GM21528 (cell line): ENCODE results near the gene MGAT4B.

Source experiments
- ATAC-seq: cut with Tn5 transposase; IDR thresholded peaks from one replicate; pipeline ENCODE4 v1.9.1; 2021; ENCODE audit warnings: mild to moderate bottlenecking, moderate library complexity; ENCODE audit not compliant: unreplicated experiment, low FRiP score

Gene MGAT4B

DNA sequence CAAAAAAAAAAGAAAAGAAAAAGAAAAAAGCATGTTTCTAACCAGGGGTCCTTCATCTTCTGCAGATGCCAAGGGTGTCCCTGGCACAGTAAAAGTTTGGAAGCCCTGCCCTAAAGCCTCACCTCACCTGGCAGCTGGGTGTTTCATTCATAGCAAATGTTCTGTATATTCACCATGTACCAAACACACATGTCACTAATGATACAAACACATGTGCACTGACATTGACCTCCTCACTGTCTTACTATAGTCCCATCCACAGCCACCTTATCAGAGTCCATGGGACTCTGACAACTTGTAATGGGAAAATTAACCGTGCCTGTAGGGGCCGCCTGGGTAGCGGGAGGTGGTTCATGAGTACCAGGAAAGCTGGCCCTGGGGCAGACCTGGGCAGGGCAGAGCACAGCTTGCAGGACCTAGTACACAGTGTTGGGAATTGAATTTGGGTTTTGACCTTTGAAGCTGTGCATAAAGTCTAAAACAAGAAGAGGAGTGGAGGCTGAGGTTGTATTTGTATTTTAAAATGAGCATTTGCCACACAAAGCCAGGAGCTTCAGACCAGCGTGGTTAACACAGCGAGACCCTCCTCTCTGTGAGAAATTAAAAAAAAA, 6.4 kb upstream of the MGAT4B start:
- ATAC-seq: no peak

DNA sequence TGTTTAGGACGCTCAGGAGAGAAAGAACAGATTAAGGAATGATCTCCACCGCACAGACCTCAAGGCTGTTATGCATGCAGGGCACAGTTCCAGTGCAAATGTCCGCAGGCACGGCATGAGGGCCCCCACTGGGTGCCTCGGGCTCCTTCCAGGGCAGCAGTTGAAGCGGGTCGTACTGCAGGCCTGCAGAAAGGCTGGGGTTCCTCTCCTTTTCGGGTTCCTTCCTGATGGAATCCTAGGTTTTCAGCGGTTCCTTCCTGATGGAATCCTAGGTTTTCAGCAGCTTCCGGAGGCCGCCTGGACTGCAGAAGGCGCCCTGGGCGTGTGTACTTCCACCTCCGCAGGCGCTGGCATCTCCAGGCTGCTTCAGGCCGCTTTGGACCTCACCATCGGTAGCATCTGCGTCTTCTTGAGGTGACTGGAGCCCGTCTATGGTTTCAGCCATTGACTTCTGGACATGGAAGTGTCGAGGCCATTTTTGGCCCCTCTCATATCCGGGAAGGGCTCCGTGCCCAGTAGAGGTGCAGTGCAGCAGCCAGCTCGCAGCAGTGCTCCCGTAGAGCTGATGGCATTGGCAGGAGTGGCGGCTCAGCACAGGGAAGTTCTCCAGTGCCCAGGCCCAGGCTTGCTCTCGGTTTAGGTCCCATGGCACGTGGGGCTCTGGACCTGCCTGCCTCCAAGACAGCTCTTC, 5.6 kb upstream of the MGAT4B start:
- no peak for ATAC-seq

DNA sequence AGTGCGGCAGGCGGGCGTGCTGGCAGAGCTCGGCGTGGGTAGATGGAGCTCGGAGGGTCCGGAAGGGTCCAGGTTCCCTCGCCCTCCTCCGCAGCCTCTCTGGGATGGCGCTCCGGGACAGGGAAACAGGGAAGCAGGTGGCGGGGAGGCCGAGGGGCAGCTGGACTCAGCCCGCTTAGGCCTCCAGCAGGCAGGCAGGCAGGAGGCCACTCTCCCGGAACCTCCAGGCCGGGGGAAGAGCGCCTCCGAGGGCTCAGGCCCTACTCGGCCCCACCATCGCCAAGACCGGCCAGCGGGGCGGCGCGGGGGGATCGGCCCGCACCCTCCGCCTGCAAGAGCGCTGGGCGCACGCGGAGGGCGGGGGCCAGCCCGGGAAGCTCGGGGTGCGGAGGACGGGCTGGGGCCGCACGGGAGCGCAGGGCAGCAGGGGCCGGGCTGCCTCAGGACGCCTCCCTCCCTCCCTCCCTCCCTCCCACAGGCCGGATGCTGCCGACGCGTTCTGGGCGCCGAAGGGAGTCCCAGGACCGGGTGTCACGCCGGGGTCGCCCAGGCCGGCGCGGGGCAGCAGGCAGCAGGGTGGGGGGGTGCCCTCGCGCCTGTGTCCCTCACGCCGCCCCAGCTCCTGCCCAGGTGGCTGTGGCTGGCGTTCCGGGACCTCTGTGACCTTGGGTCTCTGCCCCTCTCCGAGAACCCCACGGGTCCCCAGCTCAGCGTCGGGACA, 977 bp downstream of the MGAT4B start:
- peak; percentile 29 for ATAC-seq

DNA sequence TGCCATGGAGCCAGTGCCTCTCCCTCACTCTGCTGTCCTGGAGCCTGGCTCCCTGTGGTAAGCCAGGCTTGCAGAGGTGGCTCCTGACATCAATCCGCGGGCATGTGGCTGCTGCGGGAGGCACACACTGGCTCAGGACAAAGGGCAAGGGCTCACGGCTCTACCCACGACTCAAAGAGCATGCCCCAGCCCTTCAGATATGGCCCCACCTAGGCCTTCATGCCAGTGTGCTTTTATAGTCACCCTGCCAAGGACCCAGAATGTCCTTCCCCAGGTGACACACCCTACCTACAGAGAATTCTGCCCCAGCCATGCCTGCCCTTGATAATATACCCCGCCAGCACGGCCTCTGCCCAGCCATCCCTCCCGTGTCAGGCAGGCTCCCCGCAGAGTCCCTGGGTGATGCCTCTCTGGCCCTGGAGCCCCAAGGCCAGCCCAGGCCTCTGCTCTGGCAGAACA, 1.6 kb downstream of the MGAT4B start:
- ATAC-seq: no peak

DNA sequence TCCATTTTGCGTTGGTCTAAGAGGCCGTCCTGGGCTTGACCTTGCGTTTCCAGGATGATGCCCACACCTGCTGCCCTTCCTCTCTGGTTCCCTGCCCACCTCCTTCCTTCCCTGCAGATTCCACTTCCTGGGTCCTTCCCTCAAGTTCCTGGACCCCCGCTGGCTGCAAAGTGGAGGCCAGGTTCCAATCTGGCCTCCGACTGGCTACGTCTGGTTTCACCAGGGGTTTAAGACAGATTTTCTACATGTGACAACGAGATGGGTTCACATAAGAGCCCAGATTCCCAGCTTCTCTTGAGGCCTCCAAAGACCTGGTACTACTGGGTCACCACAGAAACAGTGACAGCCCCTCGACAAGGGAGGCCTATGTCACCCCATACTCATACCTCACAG, 2.1 kb downstream of the MGAT4B start:
- ATAC-seq: no peak

DNA sequence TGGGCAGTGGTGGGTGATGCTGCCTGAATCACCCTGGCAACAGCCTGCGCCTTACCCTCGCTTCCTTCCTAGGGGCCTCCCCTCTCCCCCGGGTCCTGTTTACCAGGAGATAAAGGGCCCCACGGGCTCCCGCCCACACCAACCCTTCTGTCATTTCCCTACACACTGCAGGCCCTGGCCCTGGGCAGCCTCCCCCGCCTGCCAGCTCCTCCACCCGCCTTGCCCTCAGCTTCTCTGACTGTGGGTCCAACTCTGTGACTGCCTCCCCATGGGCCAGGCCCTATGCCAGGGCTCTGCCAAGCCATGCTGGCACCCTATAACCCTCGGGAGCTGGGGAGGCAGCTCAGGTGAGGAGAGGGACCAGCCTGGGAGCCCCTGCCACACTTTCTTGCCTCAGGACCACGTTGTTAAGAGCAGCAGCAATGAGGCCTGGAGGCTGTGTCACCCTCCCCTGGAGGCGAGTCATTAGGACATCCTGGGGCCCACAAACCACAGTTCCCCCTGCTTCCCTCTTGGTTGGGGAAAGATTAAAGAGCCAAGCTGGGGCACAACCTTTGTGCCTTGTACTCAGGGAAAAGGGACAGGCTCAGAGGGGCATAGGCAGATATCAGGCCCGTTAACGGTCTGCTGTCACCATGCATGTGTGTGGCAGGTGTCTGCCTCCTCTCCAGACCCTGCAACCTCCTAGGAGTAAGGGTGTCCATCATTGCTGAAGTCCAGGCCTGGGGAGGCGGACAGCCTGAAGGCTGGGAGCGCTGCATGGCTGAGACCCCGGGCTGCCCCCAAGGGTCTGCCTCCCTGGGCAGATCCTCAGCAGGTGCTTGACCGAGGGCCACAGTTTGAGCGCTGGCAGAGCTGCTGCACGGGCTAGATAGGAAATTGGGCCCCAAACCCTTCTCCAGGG, 2.8 kb downstream of the MGAT4B start:
- ATAC-seq: no peak

DNA sequence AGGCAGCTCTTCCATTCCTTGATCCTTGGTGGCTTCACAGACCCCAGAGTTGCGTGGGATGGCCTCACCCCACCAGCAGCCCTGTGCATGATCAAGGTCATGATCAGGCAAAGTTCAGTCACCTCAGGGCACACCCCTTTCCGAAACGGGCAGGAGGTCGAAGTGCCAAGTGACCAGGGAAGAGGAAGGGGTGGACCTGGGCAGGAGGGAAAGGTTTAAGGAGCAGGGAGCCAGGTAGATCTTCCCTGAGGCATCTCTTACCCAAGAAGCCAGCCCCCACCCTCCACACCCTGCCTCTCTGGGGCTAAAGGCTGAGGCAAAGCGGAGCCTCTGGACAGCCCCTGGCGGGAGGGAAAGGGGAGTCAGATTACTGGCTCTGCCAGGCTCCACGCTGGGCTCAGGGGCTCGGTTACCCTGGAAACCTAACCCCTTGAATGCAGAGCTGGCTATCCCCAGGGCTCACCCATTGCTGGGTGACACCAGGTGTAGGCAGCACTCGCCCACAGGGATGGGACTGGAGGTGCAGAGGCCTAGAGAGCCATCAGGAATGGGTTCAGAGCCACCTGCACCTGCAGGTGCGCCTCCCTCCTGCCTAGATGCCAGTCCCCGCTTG, 3.6 kb downstream of the MGAT4B start:
- ATAC-seq: no peak

DNA sequence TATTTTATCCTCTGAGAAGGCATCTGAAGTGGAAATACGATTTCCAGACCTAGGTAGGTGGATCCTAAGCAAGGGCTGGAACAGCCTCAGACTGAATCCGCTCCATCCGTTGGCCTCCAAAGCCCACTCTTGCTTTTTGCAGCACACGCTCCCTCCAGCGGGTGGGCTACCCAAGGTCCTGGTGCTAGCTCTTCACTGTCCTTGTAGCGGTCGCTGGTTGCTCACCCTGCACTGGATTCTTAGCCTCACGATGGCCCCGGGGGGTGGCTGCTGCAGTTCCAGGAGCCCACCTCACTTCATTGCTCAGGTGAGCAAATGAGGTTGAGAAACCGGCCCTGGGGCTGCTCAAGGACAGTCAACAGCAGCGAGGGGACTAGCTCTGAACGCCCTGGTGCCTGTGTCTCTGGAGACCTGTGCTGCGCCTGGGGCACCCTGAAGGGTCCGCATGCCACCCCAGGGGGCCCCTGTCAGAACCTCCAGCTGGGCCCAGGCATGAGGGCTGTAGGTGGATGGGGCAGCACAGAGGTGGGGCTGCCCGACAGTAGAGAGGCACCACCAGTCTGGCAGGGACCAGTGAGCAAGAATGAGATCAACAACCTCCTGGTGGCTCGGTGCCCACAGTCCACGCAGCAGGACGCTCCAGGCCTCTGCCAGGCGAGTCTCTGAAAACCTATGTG, 4.3 kb downstream of the MGAT4B start:
- ATAC-seq: no peak

DNA sequence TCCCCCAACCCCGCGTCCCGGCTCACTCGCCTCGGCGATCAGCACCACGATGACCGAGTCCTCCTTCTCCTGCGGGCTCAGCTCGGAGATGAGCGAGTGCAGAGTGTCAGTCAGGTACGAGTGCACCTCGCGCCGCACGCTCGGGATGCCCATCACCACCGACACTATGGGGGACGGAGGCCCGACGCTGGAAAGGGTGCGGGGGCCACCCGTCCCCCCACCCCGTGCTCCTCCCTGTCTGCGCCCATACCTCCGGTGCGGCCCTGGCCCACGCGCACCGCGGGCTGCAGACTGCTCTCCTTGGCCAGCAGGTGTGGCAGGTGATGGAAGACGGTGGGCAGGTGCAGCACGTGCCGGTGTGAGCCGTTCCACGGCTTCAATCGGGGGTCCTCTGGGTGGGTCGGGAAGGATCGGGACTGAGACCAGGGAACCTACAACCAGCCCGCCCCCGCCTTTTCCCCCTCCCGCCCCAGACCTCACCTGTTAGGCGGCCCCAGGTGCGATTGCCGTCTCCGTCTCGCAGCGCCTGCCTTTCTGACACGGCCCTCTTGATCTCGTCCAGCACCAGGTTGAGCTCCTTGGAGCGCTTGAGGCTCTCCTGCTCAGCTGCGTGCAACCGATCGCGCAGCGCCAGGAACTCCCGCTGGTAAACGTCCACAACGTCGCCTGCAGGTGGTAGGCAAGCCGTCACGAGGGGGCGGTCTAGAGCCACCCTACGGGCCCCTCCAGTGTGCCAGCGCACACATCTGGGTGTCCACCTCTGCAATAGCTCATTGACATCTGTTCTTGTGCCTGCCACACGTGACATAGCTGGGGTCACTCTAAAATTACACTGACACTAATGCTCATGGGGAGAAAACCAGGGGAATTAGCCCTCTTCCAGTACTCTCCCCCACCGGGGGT, 5.1 kb downstream of the MGAT4B start:
- peak; percentile 30 for ATAC-seq

DNA sequence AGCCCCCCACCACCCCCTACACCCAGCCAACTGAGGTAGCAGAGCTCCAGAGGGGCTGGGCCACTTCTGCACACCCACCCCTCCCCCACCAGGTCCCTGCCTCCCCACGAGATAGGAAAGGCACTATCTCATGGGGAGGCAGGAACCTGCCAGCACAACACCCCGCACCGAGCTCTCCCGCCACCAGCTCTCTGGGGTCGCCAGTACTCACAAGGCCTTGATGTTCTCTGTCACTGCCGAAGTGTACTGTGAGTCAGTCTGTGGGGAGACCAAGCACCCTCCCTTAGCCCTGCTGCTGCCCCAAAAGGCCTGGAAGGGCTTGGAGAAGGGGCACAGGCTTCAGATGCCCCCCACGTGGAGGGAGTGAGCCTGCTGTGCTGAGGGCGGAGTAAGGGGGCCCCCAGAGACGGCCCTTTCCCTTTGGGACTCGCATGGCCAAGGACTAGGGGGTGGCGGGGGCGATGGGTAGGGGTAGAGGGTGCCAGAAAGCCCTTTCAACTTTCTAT, 5.9 kb downstream of the MGAT4B start:
- ATAC-seq: no peak

DNA sequence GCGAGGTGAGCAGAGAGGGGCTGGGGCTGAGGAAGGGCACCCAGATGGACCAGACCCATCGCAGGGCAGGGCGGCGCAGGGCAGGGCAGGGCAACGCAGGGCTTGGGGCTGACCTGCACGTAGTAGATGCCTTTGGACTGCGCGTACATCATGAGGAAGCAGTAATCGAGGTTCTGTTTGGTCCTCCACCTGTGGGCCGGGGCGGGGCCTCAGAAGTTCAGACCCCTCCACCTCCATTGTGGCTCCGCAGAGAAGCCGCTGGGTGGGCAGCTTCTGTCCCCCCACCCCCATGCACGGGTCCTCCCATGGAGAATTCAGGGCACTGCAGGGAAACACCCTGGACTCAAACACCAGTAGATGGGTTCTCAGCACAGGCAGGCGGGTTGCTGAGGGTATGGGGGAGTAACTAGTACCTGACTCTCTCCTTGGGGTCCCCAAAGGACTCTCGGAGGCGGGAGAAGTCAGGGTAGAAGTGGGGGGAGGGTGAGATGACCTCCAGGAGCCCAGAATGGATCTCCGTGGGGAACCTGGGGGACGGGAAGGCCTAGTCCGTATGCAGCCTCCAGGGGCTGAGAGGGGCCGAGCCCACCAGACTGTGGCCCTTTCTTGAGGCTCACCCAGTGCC, 6.5 kb downstream of the MGAT4B start:
- no peak for ATAC-seq

DNA sequence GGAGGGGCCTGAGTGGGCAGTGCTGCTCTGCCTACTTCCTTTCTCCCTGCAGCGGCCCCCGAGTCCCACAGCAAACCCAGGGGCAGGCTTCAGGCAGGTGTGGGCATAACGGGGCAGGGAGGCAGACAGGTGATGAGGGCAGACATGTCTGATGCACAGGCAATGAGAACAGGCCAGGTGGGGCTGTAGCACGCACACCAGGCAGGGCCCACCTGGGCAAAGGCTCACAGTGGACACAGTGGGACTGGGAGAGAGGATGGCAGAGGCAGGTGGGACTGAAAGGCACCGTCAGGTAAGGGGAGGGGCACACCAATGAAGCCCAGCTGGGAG, 7.1 kb downstream of the MGAT4B start:
- ATAC-seq: no peak

DNA sequence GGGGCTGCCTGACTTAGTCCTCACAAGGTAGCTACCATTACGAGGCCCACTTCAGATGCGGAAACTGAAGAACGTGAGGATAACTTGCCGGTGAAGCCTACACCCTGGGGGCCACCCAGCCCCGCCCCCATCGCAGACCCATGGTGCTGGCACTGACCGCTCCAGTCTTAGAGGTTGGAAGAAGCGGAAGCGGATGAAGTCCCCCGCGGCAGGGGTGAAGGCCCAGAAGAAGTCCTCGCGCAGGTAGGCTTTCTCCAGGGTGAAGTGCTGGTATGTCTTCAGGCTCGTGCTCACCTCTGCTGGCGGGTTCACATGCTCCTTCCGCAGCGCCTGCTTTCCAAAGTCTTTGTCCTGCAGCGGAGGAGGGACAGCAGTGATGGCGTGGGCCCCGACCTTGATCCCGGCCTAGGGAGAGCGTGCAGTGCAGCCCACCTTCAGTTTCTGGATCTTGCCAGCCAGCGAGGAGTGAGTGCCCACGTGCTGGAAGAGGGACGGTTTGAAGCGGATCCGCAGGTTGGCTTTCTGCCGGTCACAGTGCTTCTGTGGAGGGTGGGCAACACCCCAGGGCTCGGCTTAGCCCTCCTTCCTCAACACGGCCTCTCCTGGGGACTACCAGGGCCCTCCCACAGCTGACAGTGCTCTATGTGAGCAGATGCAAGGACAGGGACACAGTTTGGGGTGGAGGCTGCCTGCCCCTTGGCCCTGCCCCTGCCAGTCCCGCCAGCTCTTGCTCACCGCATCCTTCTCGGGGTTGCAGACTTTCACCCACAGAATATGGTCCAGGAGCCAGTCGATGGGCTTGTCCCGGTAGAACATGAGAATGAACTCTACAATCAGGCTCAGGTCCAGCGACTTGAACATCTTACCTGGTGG, 7.7 kb downstream of the MGAT4B start:
- no peak for ATAC-seq

DNA sequence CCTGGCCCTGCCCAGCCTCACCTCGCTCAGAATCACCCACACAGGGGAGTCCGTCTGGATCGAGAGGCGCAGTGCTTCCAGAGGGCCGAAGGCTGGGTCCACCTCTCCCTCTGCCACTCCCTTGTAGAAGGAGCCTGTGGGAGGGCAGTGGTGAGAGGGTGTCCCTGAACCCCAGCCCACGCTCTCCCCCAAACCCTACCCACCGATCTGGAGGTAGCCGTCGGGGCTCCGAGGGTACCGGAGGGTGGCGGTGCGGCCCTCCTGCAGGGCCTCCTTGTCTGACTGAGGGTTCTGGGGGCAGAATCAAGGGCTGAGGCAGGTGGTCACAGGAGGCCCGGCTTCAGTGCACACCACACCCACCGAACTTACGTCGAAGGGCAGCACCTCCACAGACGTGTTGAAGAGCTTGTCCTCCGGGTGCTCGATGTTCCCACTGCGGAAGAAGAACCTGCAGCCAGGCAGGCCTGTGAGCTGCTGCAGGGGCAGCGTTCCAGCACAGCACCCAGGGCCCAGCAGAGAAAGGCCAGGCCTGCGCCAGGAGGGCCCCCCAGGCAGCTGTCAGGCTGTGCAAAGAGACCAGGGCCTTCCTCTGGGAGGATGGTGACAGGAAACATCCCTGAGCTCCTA, 8.4 kb downstream of the MGAT4B start:
- ATAC-seq: no peak

DNA sequence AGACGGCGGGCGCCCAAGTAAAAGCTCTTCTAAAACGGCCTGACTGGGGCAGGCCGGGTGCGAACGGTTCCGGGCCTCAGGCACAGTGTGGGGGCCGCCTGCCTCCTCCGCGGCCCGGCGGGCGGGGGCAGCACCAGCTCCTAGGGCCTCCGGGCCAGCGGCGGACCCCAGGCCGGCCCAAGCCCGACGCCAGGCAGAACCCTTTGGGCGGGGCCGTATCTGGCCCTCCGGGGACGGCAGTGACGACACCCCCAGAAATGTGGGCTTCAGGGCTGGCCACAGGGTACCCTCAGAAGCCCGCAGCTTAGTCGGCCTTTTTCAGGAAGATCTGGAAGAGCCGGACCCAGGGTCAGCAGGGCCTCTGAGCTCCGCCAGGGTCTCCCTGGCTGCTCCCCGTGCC, 8.9 kb downstream of the MGAT4B start:
- no peak for ATAC-seq

DNA sequence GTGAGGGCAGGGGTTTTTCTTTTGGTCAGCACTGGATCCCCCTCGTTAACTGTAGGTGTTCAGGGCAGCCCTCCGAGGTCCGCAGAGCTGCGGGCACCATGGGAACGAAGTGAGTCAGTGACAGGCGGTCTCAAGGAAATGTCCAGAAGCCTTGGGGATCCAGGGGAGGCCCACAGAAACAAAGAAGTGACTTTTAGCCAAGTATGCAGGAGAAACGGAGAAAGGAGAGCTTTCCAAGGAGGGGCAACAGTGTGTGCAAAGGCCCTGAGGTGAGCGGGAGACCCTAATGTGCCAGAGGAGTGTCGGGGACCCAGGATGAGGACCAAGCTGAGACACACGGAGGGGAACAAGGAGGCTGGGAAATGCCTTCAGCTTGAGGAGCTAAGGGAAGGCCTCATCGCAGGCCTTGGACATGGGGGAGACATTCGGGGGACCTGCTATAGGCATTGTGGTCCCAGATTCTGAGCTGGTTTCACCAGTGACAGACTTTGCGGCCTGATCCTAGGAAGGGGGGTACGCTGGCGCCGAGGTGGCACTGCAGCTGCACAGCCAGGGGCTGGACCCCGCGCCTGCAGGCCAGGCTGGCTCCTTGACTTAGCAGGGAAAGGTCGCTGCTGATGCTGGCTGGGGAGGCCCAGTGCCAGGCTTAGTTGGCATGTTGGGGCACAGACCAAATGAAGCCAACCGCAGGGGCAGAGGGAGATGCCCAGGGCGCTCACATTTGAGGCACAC, 9.6 kb downstream of the MGAT4B start:
- no peak for ATAC-seq
